ENCODE measurements around the gene GPS1.

DNA sequence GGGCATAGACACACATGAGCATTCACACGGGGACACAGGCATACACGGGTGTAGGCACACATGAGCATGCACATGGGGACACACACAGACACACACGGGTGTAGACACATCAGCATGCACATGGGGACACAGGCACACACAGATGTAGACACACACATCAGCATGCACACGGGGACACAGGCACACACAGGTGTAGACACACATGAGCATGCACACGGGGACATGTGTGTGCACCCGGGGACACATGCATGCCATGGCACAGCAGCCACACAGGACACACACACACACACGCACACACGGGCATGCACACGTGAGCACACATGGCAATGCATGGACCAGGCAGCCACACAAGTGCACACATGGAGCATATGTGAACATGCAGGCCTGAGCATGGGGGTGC, 9.0 kb upstream of the GPS1 start:
- TF ChIP-seq, protein P1, sequence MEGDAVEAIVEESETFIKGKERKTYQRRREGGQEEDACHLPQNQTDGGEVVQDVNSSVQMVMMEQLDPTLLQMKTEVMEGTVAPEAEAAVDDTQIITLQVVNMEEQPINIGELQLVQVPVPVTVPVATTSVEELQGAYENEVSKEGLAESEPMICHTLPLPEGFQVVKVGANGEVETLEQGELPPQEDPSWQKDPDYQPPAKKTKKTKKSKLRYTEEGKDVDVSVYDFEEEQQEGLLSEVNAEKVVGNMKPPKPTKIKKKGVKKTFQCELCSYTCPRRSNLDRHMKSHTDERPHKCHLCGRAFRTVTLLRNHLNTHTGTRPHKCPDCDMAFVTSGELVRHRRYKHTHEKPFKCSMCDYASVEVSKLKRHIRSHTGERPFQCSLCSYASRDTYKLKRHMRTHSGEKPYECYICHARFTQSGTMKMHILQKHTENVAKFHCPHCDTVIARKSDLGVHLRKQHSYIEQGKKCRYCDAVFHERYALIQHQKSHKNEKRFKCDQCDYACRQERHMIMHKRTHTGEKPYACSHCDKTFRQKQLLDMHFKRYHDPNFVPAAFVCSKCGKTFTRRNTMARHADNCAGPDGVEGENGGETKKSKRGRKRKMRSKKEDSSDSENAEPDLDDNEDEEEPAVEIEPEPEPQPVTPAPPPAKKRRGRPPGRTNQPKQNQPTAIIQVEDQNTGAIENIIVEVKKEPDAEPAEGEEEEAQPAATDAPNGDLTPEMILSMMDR (IDR thresholded peaks at IDR 0.05; ENCODE audit: insufficient read depth, low read depth, low read length), result no peak
- no peak for TF ChIP-seq EZH2 (IDR thresholded peaks at IDR 0.05; ENCODE audit: insufficient read depth, low read length)
